ENCODE results near the gene PCDH9. TPM values are rescaled to one million over a fixed set of nuclear protein-coding genes. Genes with fewer than 3 reads are reported as not detected.
"Not testable (repeated sequence)": the region's sequence is repeated elsewhere in the genome, so short reads cannot be mapped to it uniquely, and the experiment has no call there.

The PCDH9 gene
- total RNA-seq, 2 experiments from 2014 or later: 0.14 to 0.21 TPM

DNA sequence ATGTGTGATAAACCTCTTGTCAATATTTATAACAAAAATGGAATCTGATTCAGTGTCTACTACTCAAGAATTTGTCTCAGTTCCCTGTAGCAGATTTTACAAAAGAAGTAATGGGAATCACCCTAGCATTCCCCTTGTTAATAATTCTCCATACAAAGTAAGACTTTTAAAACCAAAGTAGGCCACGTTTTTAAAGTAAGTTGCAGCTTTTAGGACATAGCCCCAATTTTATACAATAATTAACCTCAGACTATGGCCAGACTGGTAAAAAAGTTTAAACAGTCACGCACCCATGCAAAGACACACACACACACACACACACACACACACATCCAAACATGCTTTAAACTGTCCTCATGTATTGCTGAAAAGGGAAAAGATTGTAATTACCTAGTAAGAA, 589.9 kb downstream of the PCDH9 start:
- Mint-ChIP-seq H3K36me3 (ENCODE audit: low read depth) (no peaks in the 10 kb centered on the region), H3K4me1 (no peaks in the 10 kb centered on the region), H3K4me3 (no peak overlapping the region), H3K9me3 (ENCODE audit: low read depth) (no peaks in the 10 kb centered on the region), H3K27me3 (no peaks in the 10 kb centered on the region), H3K27ac (no peak overlapping the region)
- DNase-seq: no peak
- CTCF ChIA-PET: no interaction called here
- POLR2A ChIA-PET: no interaction called here
- intact Hi-C loops (cut with DNase I, micrococcal nuclease): no loop called here
- no peak for ATAC-seq

DNA sequence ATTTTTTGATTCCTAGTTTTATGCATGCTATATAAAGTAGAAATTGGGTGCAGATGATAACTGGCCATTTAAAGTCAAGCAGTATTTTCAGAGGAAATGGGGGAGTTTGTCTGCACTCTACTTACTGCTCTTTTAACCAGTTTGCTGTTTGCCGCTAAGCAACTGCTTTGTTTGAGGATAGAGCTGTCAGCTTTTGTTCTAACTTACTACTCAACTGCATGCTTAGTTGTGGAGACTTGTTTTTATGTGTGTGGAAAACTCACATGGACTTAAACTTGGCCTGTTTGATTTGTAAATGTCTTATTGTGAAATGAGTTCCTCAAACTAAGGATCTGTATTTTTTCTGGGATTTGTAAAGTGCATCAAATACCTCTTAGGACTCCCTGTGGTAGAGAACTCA, 591.1 kb downstream of the PCDH9 start:
- Mint-ChIP-seq H3K27me3 (no peaks in the 10 kb centered on the region), H3K9me3 (ENCODE audit: low read depth) (no peaks in the 10 kb centered on the region), H3K36me3 (ENCODE audit: low read depth) (no peaks in the 10 kb centered on the region), H3K27ac (no peak overlapping the region), H3K4me1 (no peaks in the 10 kb centered on the region), H3K4me3 (no peak overlapping the region)
- ATAC-seq (no peak), DNase-seq (no peak)
- intact Hi-C loops (cut with DNase I, micrococcal nuclease): no loop called here
- POLR2A ChIA-PET: no interaction called here
- CTCF ChIA-PET: no interaction called here

DNA sequence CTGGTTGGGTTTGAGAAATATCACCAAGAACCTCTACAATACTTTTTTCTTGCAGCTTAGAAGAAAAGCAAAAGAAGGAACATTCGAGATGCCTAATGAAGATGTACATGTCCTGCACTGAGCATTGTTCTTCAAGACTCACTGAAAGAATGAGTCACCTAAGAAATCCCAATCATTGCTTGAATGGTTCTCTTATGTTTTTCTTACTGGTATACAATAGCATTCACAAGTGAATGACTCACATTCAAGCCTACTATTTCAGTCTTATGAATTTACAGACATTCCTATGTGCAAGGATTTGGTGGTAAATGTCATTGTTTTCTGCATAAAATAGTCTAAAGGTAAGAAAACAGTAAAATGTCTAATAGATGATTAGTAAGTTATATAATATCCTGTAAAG, 594.6 kb downstream of the PCDH9 start:
- no peaks in the 10 kb centered on the region for H3K27me3 Mint-ChIP-seq
- no peak overlapping the region for H3K4me3 Mint-ChIP-seq
- ChIA-PET POLR2A (no interaction called here), CTCF (no interaction called here)
- H3K4me1 Mint-ChIP-seq: no peaks in the 10 kb centered on the region
- DNase-seq (no peak), ATAC-seq (no peak)
- intact Hi-C loops (cut with DNase I, micrococcal nuclease): no loop called here
- H3K36me3 Mint-ChIP-seq (ENCODE audit: low read depth): no peaks in the 10 kb centered on the region
- H3K9me3 Mint-ChIP-seq (ENCODE audit: low read depth): no peaks in the 10 kb centered on the region
- no peak overlapping the region for H3K27ac Mint-ChIP-seq

DNA sequence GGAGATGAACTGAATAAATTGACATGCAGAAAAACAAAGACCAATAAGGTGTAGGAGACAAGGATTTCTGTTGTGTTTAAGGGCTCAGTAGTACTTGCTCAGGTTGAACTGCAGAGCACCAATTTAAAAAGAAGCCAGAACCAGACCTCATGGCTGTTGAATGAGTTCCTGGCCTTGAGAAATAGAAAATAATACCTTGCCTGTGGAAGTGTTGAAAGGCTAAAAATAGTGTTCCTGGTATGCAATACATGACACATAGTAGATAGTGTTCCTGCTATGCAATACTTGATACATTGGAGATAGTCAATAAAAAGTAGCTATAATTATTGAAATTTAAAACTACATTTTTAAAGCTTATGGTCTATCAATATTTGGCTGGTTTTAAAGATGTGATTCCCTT, 595.8 kb downstream of the PCDH9 start:
- H3K27me3 Mint-ChIP-seq: no peaks in the 10 kb centered on the region
- H3K27ac Mint-ChIP-seq: no peak overlapping the region
- H3K36me3 Mint-ChIP-seq (ENCODE audit: low read depth): no peaks in the 10 kb centered on the region
- POLR2A ChIA-PET: interaction anchor here (0.6 kb wide), 1 partner anchor 124 kb away, joined by 4 read pairs; no protein-coding TSS in a partner anchor
- H3K9me3 Mint-ChIP-seq (ENCODE audit: low read depth): no peaks in the 10 kb centered on the region
- DNase-seq (no peak), ATAC-seq (no peak)
- intact Hi-C loops (cut with DNase I, micrococcal nuclease): no loop called here
- CTCF ChIA-PET: interaction anchor here (0.6 to 0.7 kb wide), 2 partner anchors 274 to 411 kb away, joined by 3 read pairs; no protein-coding TSS in a partner anchor
- H3K4me3 Mint-ChIP-seq: no peak overlapping the region
- no peaks in the 10 kb centered on the region for H3K4me1 Mint-ChIP-seq

DNA sequence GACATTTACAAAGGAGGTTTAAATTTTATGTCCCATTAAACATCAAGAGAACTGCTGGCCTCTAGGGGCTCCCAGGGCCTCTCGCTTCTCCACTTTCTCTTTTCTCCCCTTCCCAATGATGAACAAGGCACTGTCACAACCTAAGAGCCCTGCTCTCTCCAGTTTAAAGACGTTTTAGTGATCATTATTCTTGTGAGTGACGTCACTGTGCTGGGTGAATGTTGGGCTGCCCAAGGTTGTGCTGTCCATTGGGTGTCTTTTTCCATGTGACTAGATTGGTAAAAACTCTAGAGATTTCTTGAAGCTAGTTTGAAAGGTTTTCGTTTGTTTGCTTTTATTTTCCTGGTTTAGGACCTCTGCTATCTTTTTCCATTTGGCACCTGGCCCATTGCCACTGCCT, 602.6 kb downstream of the PCDH9 start:
- Mint-ChIP-seq H3K4me1 (no peaks in the 10 kb centered on the region), H3K4me3 (no peak overlapping the region), H3K27ac (no peak overlapping the region), H3K27me3 (no peaks in the 10 kb centered on the region), H3K9me3 (ENCODE audit: low read depth) (no peaks in the 10 kb centered on the region), H3K36me3 (ENCODE audit: low read depth) (no peaks in the 10 kb centered on the region)
- ChIA-PET POLR2A (no interaction called here), CTCF (no interaction called here)
- no peak for ATAC-seq
- intact Hi-C loops (cut with DNase I, micrococcal nuclease): no loop called here
- DNase-seq: no peak

DNA sequence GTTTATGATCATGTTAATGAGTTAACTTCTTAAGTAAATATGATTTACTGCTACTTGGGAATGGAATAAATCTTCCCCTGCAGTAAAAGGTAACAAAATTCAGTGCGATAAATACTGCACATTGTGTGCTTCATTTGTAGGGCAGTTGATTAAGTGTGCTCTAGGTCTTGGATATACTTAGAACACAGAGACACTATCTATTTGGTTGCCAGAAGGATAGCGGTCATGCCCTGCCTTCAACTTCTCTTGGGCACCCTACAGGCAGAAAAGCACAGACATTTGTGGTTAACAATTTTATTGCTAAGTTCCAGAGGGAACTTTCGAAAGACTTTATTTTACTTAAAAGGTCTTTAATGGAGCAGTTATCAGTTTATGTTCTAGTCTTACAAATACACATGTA, 605.8 kb downstream of the PCDH9 start:
- ChIA-PET POLR2A (no interaction called here), CTCF (no interaction called here)
- Mint-ChIP-seq H3K27me3 (no peaks in the 10 kb centered on the region), H3K4me1 (no peaks in the 10 kb centered on the region), H3K27ac (no peak overlapping the region), H3K9me3 (ENCODE audit: low read depth) (no peaks in the 10 kb centered on the region), H3K36me3 (ENCODE audit: low read depth) (no peaks in the 10 kb centered on the region), H3K4me3 (no peak overlapping the region)
- no peak for ATAC-seq
- intact Hi-C loops (cut with DNase I, micrococcal nuclease): no loop called here
- no peak for DNase-seq

DNA sequence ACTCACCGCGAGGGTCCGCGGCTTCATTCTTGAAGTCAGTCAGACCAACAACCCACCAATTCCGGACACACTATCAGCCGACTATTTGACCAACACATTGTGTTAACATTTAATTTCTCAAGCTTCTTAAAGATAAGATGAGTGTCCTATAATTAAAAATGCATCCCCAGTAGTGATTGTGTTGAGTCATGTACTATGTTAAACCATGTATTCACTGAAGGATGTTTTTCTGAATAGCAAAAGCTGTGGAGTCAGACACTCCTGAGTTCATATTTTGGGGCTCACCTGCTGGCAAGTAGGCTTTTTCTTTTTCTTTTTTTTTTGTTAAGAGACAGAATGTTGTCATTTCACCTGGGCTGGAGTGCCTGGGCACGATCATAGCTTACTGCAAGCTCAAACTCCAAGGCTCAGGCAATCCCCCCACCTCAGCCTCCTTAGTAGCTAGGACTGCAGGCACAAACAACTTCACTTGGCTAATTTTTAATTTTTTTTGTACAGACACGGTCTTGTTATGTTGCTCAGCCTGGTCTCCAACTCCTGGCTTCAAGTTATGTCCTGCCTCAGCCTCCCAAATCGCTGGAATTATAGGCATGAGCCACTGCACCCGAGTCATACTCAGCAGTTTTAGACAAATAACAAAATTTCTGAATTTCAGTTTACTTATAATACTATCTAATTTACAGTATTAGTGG, 606.9 kb downstream of the PCDH9 start:
- no peak for DNase-seq
- intact Hi-C loops (cut with DNase I, micrococcal nuclease): no loop called here
- CTCF ChIA-PET: no interaction called here
- no peak overlapping the region for H3K27ac Mint-ChIP-seq
- no peaks in the 10 kb centered on the region for H3K27me3 Mint-ChIP-seq
- ATAC-seq: no peak
- H3K9me3 Mint-ChIP-seq (ENCODE audit: low read depth): no peaks in the 10 kb centered on the region
- H3K4me3 Mint-ChIP-seq: no peak overlapping the region
- H3K36me3 Mint-ChIP-seq (ENCODE audit: low read depth): no peaks in the 10 kb centered on the region
- POLR2A ChIA-PET: no interaction called here
- no peaks in the 10 kb centered on the region for H3K4me1 Mint-ChIP-seq

DNA sequence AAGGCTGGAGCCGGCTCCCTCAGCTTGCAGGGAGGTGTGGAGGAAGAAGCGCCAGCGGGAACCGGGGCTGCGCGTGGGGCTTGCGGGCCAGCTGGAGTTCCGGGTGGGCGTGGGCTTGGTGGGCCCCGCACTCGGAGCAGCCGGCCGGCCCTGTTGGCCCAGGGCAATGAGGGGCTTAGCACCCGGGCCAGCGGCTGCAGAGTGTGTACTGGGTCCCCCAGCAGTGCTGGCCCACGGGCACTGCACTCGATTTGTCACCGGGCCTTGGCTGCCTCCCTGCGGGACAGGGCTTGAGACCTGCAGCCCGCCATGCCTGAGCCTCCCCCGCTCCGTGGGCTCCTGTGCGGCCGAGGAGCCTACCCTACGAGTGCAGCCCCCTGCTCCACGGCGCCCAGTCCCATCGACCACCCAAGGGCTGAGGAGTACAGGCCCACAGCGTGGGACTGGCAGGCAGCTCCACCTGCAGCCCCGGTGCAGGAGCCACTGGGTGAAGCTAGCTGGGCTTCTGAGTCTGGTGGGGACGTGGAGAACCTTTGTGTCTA, 608.2 kb downstream of the PCDH9 start:
- H3K27me3 Mint-ChIP-seq; intact Hi-C loops (cut with DNase I, micrococcal nuclease); H3K4me1 Mint-ChIP-seq; H3K27ac Mint-ChIP-seq; H3K36me3 Mint-ChIP-seq (ENCODE audit: low read depth); ATAC-seq; POLR2A ChIA-PET; H3K4me3 Mint-ChIP-seq; H3K9me3 Mint-ChIP-seq (ENCODE audit: low read depth); DNase-seq: not testable (repeated sequence)
- CTCF ChIA-PET: interaction anchor here (0.6 kb wide), 1 partner anchor 332 kb away, joined by 3 read pairs; no protein-coding TSS in a partner anchor

DNA sequence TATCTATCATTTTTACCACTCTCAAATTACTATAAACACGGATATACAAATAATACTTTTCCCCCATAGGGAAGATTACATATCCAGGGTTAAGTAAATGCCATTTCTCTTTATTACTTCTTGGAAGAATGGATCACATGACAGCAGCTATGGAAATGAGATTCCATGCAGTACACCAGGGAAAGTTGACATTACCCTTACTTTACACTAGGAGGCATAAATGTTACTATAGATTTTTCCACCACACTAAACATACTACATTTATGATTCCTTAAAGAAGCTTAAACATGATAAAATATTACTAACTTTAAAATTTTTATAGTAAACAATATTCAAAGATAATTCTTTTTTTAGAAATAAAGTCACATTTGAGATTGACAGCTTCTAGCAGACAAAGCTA, 611.4 kb downstream of the PCDH9 start:
- ATAC-seq (no peak), DNase-seq (no peak)
- intact Hi-C loops (cut with DNase I, micrococcal nuclease): loop anchor here in 1 of 2 experiments (5.0 kb wide), 1 partner anchor 604 kb away; no protein-coding TSS in a partner anchor
- H3K27ac Mint-ChIP-seq: no peak overlapping the region
- no peaks in the 10 kb centered on the region for H3K4me1 Mint-ChIP-seq
- peaks cover 2% of the 10 kb centered on the region for H3K9me3 Mint-ChIP-seq (ENCODE audit: low read depth)
- no peak overlapping the region for H3K4me3 Mint-ChIP-seq
- no peaks in the 10 kb centered on the region for H3K27me3 Mint-ChIP-seq
- ChIA-PET CTCF (interaction anchor here (0.6 kb wide), 1 partner anchor 240 kb away, joined by 3 read pairs; no protein-coding TSS in a partner anchor), POLR2A (no interaction called here)
- no peaks in the 10 kb centered on the region for H3K36me3 Mint-ChIP-seq (ENCODE audit: low read depth)

DNA sequence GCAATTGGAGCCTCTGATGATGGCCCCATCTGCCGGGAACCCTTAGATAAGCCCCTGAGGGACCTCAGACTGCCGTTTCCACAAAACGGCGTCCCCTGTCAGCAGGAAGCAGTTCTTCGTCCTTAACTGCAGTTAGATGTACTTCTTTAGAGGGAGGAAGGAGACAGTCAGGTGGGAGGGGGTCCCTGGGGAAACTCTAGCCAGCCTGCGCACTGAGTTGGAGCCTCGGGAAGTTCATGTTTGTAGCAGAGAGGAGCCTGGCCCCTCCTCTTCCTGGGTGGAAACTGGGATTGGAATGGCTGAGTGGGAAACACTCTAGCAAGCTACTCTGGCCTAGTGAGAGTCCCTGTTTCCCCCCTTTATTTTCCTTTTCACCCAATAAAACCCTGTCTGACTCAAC, 612.4 kb downstream of the PCDH9 start:
- ATAC-seq (no peak), DNase-seq (no peak)
- H3K36me3 Mint-ChIP-seq (ENCODE audit: low read depth): no peaks in the 10 kb centered on the region
- ChIA-PET POLR2A (no interaction called here), CTCF (interaction anchor here (0.6 kb wide), 1 partner anchor 241 kb away, joined by 3 read pairs; no protein-coding TSS in a partner anchor)
- no peak overlapping the region for H3K4me3 Mint-ChIP-seq
- H3K4me1 Mint-ChIP-seq: no peaks in the 10 kb centered on the region
- H3K27ac Mint-ChIP-seq: no peak overlapping the region
- H3K27me3 Mint-ChIP-seq: no peaks in the 10 kb centered on the region
- intact Hi-C loops (cut with DNase I, micrococcal nuclease): loop anchor here in 1 of 2 experiments (5.0 kb wide), 1 partner anchor 605 kb away; no protein-coding TSS in a partner anchor
- H3K9me3 Mint-ChIP-seq (ENCODE audit: low read depth): peaks cover 2% of the 10 kb centered on the region

DNA sequence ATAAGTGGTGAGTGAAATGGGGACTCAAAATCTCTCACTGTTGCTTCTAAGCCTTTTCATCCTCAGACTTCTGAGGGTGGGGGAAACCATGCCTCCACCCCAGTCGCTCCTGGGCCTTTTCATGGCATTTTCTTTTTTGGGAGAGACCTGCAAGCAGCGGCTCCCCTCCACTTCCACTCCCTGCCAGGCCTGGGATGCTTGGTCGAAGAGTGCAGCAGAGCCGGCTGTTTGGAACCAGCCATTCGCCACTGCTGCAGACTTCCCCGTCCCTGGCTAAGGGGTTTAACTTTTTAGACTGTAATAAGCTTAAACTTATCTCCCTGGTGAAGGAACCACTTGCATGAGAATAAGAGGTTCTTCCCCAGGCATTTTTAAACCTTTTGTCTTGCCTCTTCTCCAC, 617.2 kb downstream of the PCDH9 start:
- no peak overlapping the region for H3K27ac Mint-ChIP-seq
- ATAC-seq (no peak), DNase-seq (no peak)
- POLR2A ChIA-PET: no interaction called here
- peaks cover 2% of the 10 kb centered on the region for H3K9me3 Mint-ChIP-seq (ENCODE audit: low read depth)
- intact Hi-C loops (cut with DNase I, micrococcal nuclease): no loop called here
- H3K36me3 Mint-ChIP-seq (ENCODE audit: low read depth): no peaks in the 10 kb centered on the region
- H3K4me1 Mint-ChIP-seq: no peaks in the 10 kb centered on the region
- H3K27me3 Mint-ChIP-seq: no peaks in the 10 kb centered on the region
- H3K4me3 Mint-ChIP-seq: no peak overlapping the region
- CTCF ChIA-PET: no interaction called here

DNA sequence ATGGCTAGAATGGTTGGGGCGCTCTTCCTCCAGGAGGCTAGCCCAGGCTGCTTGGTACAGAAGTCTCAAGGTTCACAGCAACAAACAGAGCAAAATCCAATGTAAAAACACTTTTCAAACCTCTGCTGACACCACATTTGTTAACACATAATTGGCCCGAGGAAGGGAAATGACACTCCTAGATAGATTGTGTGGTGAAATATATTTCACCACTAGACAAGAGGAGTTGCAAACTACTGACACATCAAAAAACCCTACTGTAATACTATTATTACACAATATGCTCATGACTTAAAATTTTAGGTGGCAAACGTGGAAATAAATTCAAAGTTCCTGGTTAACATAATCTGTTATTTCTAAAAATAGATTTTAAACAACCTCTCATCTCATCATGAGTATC, 643.6 kb downstream of the PCDH9 start:
- ATAC-seq (no peak), DNase-seq (no peak)
- ChIA-PET POLR2A (no interaction called here), CTCF (interaction anchor here (0.8 kb wide), 1 partner anchor 34 kb away, joined by 3 read pairs; no protein-coding TSS in a partner anchor)
- no peaks in the 10 kb centered on the region for H3K9me3 Mint-ChIP-seq (ENCODE audit: low read depth)
- no peaks in the 10 kb centered on the region for H3K27me3 Mint-ChIP-seq
- no peaks in the 10 kb centered on the region for H3K36me3 Mint-ChIP-seq (ENCODE audit: low read depth)
- H3K27ac Mint-ChIP-seq: no peak overlapping the region
- H3K4me1 Mint-ChIP-seq: no peaks in the 10 kb centered on the region
- intact Hi-C loops (cut with DNase I, micrococcal nuclease): no loop called here
- no peak overlapping the region for H3K4me3 Mint-ChIP-seq
